MM.1S (cell line): ENCODE data around the gene AADACL4.
A peak's percentile ranks its signal among the peaks of the same experiment; 100 is the strongest.

Source experiments
- CTCF ChIP-seq: fragments of 300-600 bp; sonication (generic); IDR thresholded peaks from 2 replicates; pipeline ENCODE4 v1.5.1; 2016; ENCODE audit warnings: antibody characterized with exemption, low read length, mixed read lengths
- EZH2 ChIP-seq: fragments of 300-600 bp; sonication (generic); optimal IDR thresholded peaks from 2 replicates; pipeline ENCODE3; 2017; ENCODE audit warnings: low read depth, mild to moderate bottlenecking, antibody characterized with exemption, low read length, mixed read lengths

GRCh38 chr1:12658531-12659453, 14.9 kb downstream of the AADACL4 start:
- peak; percentile 97 for TF ChIP-seq CTCF
- no peak for TF ChIP-seq EZH2
